BLaER1 treated with 17β-estradiol and CSF1 and Interleukin-3, amounts not matched to agents 10 nM and 100 nM (cell line): ENCODE data around the gene PRR5L.
A peak's percentile ranks its signal among the peaks of the same experiment; 100 is the strongest.

Experiments used
- H3K27ac ChIP-seq, 11 experiments: shearing (Covaris generic); formaldehyde crosslinking; 2 replicates each; pipeline ENCODE4 v1.8.1; 2022
- H3K27me3 ChIP-seq, 11 experiments: shearing (Covaris generic); formaldehyde crosslinking; 2 replicates each; pipeline ENCODE4 v1.8.1; 2022
- H3K36me3 ChIP-seq, 11 experiments: shearing (Covaris generic); formaldehyde crosslinking; 2 replicates each; pipeline ENCODE4 v1.8.1; 2022
- H3K4me1 ChIP-seq, 10 experiments: shearing (Covaris generic); formaldehyde crosslinking; 2 replicates each; pipeline ENCODE4 v1.8.1; 2022
- H3K4me2 ChIP-seq, 11 experiments: shearing (Covaris generic); formaldehyde crosslinking; 2 replicates each; pipeline ENCODE4 v1.8.1; 2022
- H3K4me3 ChIP-seq, 10 experiments: shearing (Covaris generic); formaldehyde crosslinking; 2 replicates each; pipeline ENCODE4 v1.8.1; 2022
- H3K9ac ChIP-seq, 11 experiments: shearing (Covaris generic); formaldehyde crosslinking; 2 replicates each; pipeline ENCODE4 v1.8.1; 2022
- H3K9me3 ChIP-seq, 11 experiments: shearing (Covaris generic); formaldehyde crosslinking; replicated peaks in 1 of 11; 2 replicates each; pipeline ENCODE4 v1.8.1; 2022
- H4K20me1 ChIP-seq, 11 experiments: shearing (Covaris generic); formaldehyde crosslinking; 2 replicates each; pipeline ENCODE4 v1.8.1; 2022
- Cebpa-rat ChIP-seq, 11 experiments: shearing (Covaris generic); IDR thresholded peaks; 2 replicates each; pipeline ENCODE4 v1.8.1; 2022

The PRR5L gene

GRCh38 chr11:36271794-36272407 lies 24.2 kb upstream of the PRR5L start:
- Histone ChIP-seq H3K4me3 (no peak overlapping the region), H3K27me3 (no peaks in the 10 kb centered on the region), H4K20me1 (peaks cover 0 to 6% (median 0%) of the 10 kb centered on the region in 11 experiments; a peak in 2 of 22 replicates), H3K27ac (no peak overlapping the region), H3K4me2 (no peak overlapping the region), H3K36me3 (peaks cover 54 to 68% (median 65%) of the 10 kb centered on the region in 11 experiments), H3K9ac (no peak overlapping the region), H3K4me1 (no peaks in the 10 kb centered on the region; a peak in 1 of 20 replicates), H3K9me3 (peaks cover 7 to 23% (median 13%) of the 10 kb centered on the region in 11 experiments; a peak in 18 of 22 replicates)
- TF ChIP-seq Cebpa-rat (IDR thresholded peaks at IDR 0.05), result no peak

GRCh38 chr11:36273110-36273509 lies 23.0 kb upstream of the PRR5L start:
- no peak overlapping the region for H3K4me3 ChIP-seq

DNA sequence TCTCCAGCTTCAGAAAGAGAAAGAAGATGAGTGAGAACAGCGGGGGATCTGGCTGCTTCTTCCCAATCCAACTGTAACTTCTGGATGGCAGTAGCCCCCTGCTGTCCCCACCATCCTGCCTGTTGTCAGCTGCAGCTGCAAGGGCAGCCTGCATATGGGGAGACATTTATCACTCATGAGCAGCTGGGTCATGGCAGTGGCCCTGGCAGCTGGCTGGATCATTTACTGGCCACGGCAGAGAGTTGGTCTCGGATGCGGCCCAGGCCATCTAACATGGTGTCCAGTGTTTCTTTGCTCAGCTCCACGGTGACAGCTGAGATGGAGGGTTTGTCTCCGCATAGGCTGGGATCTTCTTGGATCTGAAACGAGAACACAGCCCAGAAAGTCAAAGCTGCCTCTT lies 21.7 kb upstream of the PRR5L start:
- H4K20me1 ChIP-seq, result peaks cover 0 to 19% (median 9%) of the 10 kb centered on the region in 11 experiments; a peak in 8 of 22 replicates
- no peak overlapping the region for H3K9ac ChIP-seq
- no peaks in the 10 kb centered on the region; a peak in 2 of 20 replicates for H3K4me1 ChIP-seq
- peaks cover 7 to 23% (median 13%) of the 10 kb centered on the region in 11 experiments; a peak in 18 of 22 replicates for H3K9me3 ChIP-seq
- TF ChIP-seq Cebpa-rat (IDR thresholded peaks at IDR 0.05), result no peak
- no peaks in the 10 kb centered on the region for H3K27me3 ChIP-seq
- H3K36me3 ChIP-seq, result peaks cover 65 to 92% (median 78%) of the 10 kb centered on the region in 11 experiments
- H3K4me3 ChIP-seq, result no peak overlapping the region
- H3K27ac ChIP-seq, result no peak overlapping the region
- no peak overlapping the region for H3K4me2 ChIP-seq

More at GRCh38 chr11:36273110-36273509, 23.0 kb upstream of the PRR5L start:
- no peak overlapping the region for H3K4me2 ChIP-seq
- no peaks in the 10 kb centered on the region; a peak in 1 of 20 replicates for H3K4me1 ChIP-seq
- peaks cover 0 to 6% (median 0%) of the 10 kb centered on the region in 11 experiments; a peak in 4 of 22 replicates for H4K20me1 ChIP-seq
- TF ChIP-seq Cebpa-rat (IDR thresholded peaks at IDR 0.05), result no peak
- H3K27me3 ChIP-seq, result no peaks in the 10 kb centered on the region
- peaks cover 54 to 79% (median 66%) of the 10 kb centered on the region in 11 experiments for H3K36me3 ChIP-seq
- no peak overlapping the region for H3K9ac ChIP-seq
- peaks cover 7 to 23% (median 13%) of the 10 kb centered on the region in 11 experiments; a peak in 18 of 22 replicates for H3K9me3 ChIP-seq
- no peak overlapping the region for H3K27ac ChIP-seq

DNA sequence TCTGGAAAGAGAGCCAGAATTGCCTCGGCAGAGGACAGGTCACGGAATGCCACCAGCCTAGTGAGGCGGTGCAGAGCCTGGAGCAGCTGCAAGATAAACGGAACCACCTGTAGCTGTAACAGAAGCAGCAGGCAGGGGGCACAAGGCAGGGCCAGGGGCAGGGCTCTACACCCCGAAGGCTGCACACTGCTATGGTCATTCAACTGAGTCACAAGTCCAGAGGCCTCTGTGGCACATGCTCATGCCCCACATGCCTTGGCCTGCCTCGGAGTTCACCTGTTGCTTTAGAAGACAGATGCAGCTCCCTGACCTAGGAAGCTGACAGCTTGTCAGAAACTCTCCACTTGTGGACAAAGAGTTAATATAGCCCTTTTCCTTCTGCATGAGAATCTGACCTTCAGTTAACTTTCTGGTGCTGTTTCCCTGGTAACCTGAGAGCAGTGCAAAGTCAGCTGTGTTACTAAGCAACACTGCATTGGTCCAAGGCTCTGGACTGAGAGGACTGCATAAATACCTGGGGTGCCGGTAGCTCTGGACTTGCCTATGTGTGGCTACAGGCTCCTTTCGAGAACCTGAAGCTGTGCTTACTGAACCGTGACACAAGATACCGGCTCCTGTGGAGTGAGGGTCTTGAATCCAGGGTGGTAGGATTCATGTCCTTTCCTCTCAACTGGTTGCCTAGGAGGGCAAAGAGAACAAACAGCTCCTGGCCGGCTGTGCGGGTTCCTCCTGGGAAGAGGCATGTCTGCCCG lies 17.4 kb upstream of the PRR5L start:
- Histone ChIP-seq H3K27ac (no peak overlapping the region), H3K27me3 (no peaks in the 10 kb centered on the region), H3K9me3 (peaks cover 5 to 26% (median 16%) of the 10 kb centered on the region in 11 experiments; a peak in 16 of 22 replicates), H3K9ac (no peak overlapping the region), H3K4me2 (no peak overlapping the region), H3K4me3 (no peak overlapping the region), H4K20me1 (peaks cover 0 to 52% (median 19%) of the 10 kb centered on the region in 11 experiments; a peak in 11 of 22 replicates), H3K4me1 (peaks cover 0 to 15% (median 0%) of the 10 kb centered on the region in 10 experiments; a peak in 4 of 20 replicates), H3K36me3 (peaks cover 33 to 89% (median 62%) of the 10 kb centered on the region in 11 experiments)
- no peak for TF ChIP-seq Cebpa-rat (IDR thresholded peaks at IDR 0.05)

DNA sequence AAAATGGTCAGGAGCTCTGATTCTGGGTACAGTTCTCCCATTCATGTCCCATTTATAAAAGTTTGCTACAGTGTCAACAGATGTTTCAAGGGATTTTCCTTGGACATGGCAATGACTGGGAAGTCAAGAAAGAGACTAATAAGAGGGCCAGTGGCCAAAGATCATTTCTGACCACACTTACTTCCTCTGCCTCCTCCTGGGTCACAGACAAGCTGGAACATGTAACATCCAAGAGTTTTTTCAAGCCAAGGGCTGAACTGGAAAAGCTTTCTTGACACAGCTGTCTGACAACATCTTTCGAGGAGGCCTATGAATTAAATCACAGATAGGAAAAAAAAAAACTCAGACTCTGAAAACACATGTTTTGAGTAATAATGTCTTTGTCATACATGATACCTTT lies 15.6 kb upstream of the PRR5L start:
- Histone ChIP-seq H3K4me3 (no peak overlapping the region), H3K9me3 (peaks cover 5 to 21% (median 15%) of the 10 kb centered on the region in 11 experiments; a peak in 16 of 22 replicates), H3K27me3 (no peaks in the 10 kb centered on the region), H3K36me3 (peaks cover 19 to 74% (median 45%) of the 10 kb centered on the region in 11 experiments), H3K9ac (no peak overlapping the region), H3K4me1 (peaks cover 0 to 15% (median 0%) of the 10 kb centered on the region in 10 experiments; a peak in 5 of 20 replicates), H4K20me1 (peaks cover 0 to 68% (median 19%) of the 10 kb centered on the region in 11 experiments; a peak in 11 of 22 replicates), H3K27ac (no peak overlapping the region), H3K4me2 (peak overlapping the region in 1 of 11 experiments; percentile 23; a peak in 1 of 22 replicates)
- TF ChIP-seq Cebpa-rat (IDR thresholded peaks at IDR 0.05), result no peak

GRCh38 chr11:36281850-36282249 lies 14.2 kb upstream of the PRR5L start:
- Histone ChIP-seq H3K4me1 (peaks cover 0 to 22% (median 0%) of the 10 kb centered on the region in 10 experiments; a peak in 6 of 20 replicates), H3K27ac (no peak overlapping the region), H3K4me3 (no peak overlapping the region), H3K4me2 (no peak overlapping the region), H3K36me3 (peaks cover 10 to 61% (median 32%) of the 10 kb centered on the region in 11 experiments; a peak in 21 of 22 replicates), H3K27me3 (no peaks in the 10 kb centered on the region), H3K9ac (no peak overlapping the region), H4K20me1 (peaks cover 0 to 80% (median 19%) of the 10 kb centered on the region in 11 experiments; a peak in 11 of 22 replicates), H3K9me3 (peaks cover 5 to 21% (median 15%) of the 10 kb centered on the region in 11 experiments; a peak in 16 of 22 replicates)
- no peak for TF ChIP-seq Cebpa-rat (IDR thresholded peaks at IDR 0.05)

GRCh38 chr11:36282926-36283325 lies 13.2 kb upstream of the PRR5L start:
- Histone ChIP-seq H3K27ac (no peak overlapping the region), H3K4me1 (peaks cover 2 to 27% (median 4%) of the 10 kb centered on the region in 10 experiments; a peak in 19 of 20 replicates), H3K27me3 (no peaks in the 10 kb centered on the region), H3K9me3 (peaks cover 5 to 21% (median 15%) of the 10 kb centered on the region in 11 experiments; a peak in 16 of 22 replicates), H3K9ac (no peak overlapping the region), H3K36me3 (peaks cover 9 to 50% (median 30%) of the 10 kb centered on the region in 11 experiments; a peak in 21 of 22 replicates), H4K20me1 (peaks cover 0 to 77% (median 19%) of the 10 kb centered on the region in 11 experiments; a peak in 11 of 22 replicates), H3K4me2 (no peak overlapping the region), H3K4me3 (0 out of 20 replicates have a peak overlapping the region, but pooled peaks of 1 of the 10 experiments have one; percentile 0)
- TF ChIP-seq Cebpa-rat (IDR thresholded peaks at IDR 0.05), result no peak

DNA sequence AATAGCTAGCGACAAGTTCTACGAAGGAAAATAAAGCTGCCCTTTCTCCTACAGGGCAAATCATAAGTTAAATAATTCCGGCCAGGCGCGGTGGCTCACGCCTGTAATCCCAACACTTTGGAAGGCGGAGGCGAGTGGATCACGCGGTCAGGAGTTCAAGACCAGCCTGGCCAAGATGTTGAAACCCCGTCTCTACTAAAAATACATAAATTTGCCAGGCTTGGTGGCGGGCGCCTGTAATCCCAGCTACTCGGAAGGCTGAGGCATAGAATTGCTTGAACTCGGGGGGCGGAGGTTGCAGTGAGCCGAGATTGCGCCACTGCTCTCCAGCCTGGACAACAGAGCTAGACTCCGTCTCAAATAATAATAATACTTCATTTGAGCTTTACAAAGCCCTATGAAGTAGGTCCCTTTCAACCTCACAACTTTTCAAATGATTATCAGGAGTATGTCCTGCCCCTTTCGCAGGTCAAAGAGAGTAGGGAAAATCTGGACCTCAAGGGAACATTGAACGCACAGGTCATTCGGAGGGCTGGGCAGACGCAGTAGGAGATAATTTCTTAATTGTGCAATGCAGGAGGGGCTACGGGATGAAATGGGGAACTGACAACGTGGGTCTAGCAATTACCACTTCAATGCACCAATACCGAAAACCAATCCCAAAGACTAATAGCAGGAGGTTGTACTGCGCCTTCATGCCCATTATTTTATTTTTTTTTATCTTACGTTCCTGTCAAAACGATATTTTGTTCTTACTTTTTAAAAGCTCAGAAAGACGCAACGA lies 7.5 kb upstream of the PRR5L start:
- Histone ChIP-seq H3K27ac (peak overlapping the region; percentile 51 to 91 (median 75); a peak in 21 of 22 replicates), H3K4me1 (peaks cover 14 to 25% (median 18%) of the 10 kb centered on the region in 10 experiments), H3K4me3 (peak overlapping the region; percentile 69 to 90 (median 77)), H3K9me3 (peaks cover 0 to 4% (median 0%) of the 10 kb centered on the region in 11 experiments; a peak in 5 of 22 replicates), H3K9ac (peak overlapping the region; percentile 70 to 88 (median 82)), H3K27me3 (no peaks in the 10 kb centered on the region), H4K20me1 (peaks cover 0 to 28% (median 9%) of the 10 kb centered on the region in 11 experiments; a peak in 4 of 22 replicates), H3K4me2 (peak overlapping the region; percentile 80 to 95 (median 90)), H3K36me3 (peaks cover 0 to 4% (median 0%) of the 10 kb centered on the region in 11 experiments; a peak in 3 of 22 replicates)
- peak in 8 of 11 experiments; percentile 37 to 88 (median 71); a peak in 12 of 22 replicates for TF ChIP-seq Cebpa-rat (IDR thresholded peaks at IDR 0.05)
